Measurements from ENCODE around the gene RNH1.

DNA sequence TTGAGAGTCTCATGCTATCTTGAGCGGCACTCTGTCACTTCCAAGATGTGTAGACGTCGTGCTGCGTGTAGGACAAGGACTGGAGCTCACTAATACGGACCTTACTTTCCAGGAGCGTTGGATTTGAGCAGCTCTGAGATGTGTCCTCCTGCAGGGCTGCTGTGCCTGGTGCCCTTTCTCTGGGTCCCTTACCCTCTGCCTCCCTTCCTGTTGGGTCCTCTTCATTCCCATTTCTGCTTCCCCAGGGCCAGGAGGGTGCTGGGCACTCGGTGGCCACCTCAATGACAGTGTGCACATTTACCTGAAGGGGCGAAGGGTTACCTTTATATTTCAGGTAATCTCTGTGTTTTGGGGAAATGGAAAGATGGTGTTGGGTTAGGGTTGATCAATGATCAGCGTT is 53.0 kb downstream of the RNH1 start:
- TF ChIP-seq YY1 (IDR thresholded peaks at IDR 0.05; ENCODE audit: low read depth, low read length) (no peak), RXRA (IDR thresholded peaks at IDR 0.05; ENCODE audit: insufficient read depth, low read depth, low read length) (no peak), CHD1 (IDR thresholded peaks at IDR 0.05; ENCODE audit: low read depth, low read length) (no peak), GTF2F1 (IDR thresholded peaks at IDR 0.05; ENCODE audit: borderline replicate concordance, low read depth, low read length) (no peak), POLR2A (IDR thresholded peaks at IDR 0.05; ENCODE audit: control extremely low read depth in 1 of 2, low read depth in 2 of 2, low read length in 2 of 2) (no peak), EZH2 (IDR thresholded peaks at IDR 0.05; ENCODE audit: low read depth, low read length, severe bottlenecking) (no peak)
- TF ChIP-seq, protein P1, sequence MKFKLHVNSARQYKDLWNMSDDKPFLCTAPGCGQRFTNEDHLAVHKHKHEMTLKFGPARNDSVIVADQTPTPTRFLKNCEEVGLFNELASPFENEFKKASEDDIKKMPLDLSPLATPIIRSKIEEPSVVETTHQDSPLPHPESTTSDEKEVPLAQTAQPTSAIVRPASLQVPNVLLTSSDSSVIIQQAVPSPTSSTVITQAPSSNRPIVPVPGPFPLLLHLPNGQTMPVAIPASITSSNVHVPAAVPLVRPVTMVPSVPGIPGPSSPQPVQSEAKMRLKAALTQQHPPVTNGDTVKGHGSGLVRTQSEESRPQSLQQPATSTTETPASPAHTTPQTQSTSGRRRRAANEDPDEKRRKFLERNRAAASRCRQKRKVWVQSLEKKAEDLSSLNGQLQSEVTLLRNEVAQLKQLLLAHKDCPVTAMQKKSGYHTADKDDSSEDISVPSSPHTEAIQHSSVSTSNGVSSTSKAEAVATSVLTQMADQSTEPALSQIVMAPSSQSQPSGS (IDR thresholded peaks at IDR 0.05; ENCODE audit: low read length): no peak
- TF ChIP-seq, protein P2, sequence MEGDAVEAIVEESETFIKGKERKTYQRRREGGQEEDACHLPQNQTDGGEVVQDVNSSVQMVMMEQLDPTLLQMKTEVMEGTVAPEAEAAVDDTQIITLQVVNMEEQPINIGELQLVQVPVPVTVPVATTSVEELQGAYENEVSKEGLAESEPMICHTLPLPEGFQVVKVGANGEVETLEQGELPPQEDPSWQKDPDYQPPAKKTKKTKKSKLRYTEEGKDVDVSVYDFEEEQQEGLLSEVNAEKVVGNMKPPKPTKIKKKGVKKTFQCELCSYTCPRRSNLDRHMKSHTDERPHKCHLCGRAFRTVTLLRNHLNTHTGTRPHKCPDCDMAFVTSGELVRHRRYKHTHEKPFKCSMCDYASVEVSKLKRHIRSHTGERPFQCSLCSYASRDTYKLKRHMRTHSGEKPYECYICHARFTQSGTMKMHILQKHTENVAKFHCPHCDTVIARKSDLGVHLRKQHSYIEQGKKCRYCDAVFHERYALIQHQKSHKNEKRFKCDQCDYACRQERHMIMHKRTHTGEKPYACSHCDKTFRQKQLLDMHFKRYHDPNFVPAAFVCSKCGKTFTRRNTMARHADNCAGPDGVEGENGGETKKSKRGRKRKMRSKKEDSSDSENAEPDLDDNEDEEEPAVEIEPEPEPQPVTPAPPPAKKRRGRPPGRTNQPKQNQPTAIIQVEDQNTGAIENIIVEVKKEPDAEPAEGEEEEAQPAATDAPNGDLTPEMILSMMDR (IDR thresholded peaks at IDR 0.05; ENCODE audit: control extremely low read depth in 1 of 3, insufficient read depth in 1 of 3, low read depth in 1 of 3, low read length in 3 of 3): no peak

All from H1 (cell line).